GM12872 (cell line): ENCODE results near the gene MAPK1IP1L.

Experiments used
- TF ChIP-seq, protein P1 (sequence below): IDR thresholded peaks from 3 replicates; pipeline ENCODE4 v1.5.1; 2011; ENCODE audit warnings: low read depth, mild to moderate bottlenecking, low read length, moderate library complexity; ENCODE audit not compliant: insufficient read depth

The MAPK1IP1L gene

DNA sequence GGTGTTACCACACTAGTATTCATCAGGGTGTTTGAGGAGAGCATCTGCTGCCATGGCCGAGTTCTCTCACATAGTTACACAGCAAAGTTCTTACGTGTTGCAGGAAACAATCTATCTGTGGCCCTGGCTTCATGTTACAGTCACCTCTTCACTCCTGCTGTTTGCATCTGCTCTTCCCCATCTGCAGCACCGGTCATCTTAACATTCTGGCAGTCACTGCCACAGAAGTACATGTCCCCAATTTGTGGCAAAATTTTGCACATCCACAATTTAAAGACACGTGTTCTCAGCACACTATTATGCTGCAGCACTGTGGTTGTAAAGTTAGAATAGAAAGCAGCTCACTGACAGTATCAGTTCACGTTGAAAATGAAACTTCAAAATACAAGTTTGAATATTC, 23.2 kb downstream of the MAPK1IP1L start:
- TF ChIP-seq, protein P1, sequence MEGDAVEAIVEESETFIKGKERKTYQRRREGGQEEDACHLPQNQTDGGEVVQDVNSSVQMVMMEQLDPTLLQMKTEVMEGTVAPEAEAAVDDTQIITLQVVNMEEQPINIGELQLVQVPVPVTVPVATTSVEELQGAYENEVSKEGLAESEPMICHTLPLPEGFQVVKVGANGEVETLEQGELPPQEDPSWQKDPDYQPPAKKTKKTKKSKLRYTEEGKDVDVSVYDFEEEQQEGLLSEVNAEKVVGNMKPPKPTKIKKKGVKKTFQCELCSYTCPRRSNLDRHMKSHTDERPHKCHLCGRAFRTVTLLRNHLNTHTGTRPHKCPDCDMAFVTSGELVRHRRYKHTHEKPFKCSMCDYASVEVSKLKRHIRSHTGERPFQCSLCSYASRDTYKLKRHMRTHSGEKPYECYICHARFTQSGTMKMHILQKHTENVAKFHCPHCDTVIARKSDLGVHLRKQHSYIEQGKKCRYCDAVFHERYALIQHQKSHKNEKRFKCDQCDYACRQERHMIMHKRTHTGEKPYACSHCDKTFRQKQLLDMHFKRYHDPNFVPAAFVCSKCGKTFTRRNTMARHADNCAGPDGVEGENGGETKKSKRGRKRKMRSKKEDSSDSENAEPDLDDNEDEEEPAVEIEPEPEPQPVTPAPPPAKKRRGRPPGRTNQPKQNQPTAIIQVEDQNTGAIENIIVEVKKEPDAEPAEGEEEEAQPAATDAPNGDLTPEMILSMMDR, result no peak

DNA sequence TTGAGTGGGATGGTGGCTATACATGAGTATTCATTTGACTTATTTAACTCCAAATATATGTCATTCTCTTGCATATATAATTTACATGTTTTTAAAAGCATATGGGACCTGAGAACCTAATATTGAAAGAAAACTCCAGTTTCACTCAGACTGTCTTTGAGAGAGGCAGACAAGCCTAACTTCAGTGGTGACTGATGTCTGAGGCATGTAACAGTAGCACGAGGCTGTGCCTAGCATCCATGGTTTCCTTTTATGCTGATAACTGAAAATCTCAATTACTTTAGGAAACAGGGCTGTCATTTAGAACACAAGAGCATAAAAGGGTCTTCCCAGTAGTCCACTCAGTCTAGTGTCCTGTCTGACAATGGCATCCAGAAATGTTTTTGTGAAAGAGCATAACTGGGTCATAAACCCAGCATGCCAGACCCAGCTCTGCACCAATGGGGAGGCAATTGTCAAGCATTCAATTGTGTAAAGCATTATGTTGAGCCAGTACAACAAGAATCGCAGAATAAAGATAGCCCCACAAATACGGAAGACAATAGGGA, 24.3 kb downstream of the MAPK1IP1L start:
- TF ChIP-seq, protein P1, result no peak

DNA sequence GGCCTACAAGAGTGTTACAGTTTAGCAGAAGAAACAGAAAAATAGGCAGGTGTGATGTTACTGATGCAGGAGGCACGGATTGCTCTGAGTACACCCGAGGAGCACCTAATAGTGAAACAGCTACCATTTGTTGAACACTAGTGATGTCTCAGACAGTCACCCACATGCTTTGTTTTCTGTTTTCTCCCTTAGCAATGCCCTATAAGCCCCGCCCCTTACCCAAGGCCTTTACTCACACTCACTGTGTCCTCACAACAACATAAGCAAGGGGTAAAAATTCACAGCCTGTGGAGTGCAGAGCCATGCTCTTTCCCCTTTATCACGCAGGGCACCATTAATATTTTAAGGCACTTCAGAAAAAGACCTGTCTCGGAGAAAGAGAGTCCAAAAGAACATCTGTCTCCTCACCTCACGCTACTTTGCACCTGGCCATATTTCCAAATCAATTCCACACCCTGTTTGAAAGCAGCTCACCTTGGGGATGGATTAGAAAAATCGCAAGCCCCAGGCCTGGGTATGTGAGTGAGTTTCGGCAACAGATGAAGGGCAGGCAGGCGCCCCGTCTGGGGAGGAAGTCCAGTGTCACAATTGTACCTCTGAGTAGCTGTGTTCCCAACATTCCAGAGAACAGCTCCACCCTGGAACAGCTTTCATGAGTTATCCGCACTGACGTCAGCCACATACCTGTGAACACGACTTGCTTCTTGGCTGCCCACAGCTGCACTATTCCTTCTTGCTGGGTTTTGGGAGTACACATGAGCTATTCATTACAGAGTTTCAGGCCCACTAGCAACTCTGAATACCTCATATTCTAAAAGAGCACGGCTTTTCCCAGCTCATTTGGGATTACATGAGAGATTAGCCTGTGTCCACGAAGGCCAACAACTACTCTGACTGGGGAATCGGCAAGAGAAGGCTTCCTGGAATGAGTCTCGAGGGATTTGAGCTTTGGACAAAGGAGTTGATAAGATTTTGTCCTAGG, 26.0 kb downstream of the MAPK1IP1L start:
- TF ChIP-seq, protein P1, result no peak

DNA sequence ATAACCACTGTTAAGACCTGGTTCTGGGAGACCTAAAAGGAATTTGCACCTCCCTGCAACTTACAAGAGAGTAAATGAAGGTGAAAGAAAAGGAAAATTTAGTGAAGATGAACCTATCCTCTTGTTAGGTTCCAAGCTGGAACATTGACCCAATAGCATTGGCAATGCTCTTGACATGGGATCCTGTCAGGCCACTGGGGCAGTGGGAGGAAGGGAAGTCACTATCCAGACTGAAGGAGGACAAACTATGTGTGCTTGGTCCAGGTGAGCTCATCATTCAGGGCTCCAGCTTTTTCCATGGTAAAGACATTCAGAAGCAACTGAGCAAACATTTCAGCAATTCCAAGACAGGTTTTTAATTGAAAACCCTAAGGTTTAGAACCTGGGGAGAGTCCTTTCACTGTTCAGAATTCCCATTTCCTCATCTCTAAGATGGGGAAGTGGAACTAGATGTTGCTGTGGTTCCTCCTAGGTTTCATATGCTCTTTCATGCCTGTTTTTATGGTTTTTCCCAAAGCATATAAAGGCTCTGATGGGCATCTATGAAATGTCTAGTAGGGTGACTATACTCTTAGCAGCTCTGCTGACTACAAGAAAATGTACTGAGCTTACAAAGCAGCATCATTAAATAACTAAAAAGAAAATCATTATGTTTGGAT, 33.1 kb downstream of the MAPK1IP1L start:
- TF ChIP-seq, protein P1, result no peak

DNA sequence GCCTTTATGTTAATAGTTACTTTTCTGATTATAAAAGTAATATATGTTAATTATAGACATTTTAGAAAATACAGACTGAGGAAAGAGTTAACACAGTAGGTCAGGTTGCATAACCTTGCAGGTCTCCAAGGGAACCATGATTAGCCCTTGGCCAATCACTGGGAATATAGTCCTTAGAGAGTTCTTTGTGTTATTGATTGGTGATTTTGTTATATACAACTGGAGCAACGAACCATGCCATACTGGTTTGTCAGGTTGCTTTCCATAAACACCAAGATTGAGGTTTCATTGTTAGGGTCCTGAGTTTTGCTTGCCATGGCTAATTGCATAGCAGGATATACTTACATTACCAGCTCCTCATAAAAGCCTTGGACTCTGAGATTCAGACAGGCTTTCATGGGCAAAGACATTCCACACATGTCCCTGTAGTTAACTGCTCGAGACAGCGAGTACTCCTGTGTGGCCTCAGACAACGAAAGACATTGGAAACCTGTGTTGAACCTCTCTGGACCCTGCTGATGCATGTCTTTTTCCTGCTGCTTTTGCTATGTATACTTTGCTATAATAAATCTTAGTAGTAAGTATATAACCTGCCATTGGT, 33.7 kb downstream of the MAPK1IP1L start:
- TF ChIP-seq, protein P1, result no peak

DNA sequence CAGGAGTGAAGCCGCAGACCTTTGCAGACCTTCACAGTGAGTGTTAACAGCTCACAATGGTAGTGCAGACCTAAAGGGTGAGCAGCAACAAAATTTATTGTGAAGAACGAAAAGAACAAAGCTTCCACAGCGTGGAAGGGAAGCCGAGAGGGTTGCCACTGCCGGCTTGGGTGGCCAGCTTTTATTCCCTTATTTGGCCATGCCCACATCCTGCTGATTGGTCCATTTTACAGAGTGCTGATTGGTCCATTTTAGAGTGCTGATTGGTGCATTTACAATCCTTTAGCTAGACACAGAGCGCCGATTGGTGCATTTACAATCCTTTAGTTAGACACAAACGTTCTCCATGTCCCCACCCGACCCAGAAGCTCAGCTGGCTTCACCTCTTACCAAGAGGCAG, 35.5 kb downstream of the MAPK1IP1L start:
- TF ChIP-seq, protein P1, result no peak

DNA sequence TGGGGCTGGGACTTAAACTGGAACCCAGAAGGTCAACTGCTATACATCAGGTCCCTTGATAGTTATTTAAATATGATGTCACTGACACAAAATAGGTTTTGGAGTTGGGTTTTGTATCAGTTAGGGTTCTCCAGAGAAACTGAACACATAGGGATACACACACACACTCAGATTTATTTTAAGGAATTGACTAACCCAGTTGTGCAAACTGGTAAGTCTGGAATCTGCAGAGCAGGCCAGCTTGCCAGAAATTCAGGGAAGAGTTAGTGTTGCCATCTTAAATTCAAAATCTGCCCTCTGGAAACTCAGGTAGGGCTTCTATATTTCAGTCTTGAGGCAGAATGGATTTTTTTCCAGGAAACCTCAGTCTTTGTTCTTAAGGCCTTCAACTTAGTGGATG, 36.9 kb downstream of the MAPK1IP1L start:
- TF ChIP-seq, protein P1, result no peak
